22Rv1 (cell line): Measurements from ENCODE around the gene IFT74.
"Not testable (repeated sequence)": the region's sequence is repeated elsewhere in the genome, so short reads cannot be mapped to it uniquely, and the experiment has no call there.

Experiments
- H3K27ac ChIP-seq: fragments of 450-650 bp; 2 replicates; pipeline ENCODE4 v1.5.1; 2017
- CTCF ChIP-seq: fragments of 450-650 bp; IDR thresholded peaks from 2 replicates; pipeline ENCODE4 v1.5.1; 2017; ENCODE audit warnings: mild to moderate bottlenecking
- ZFX ChIP-seq: fragments of 450-650 bp; IDR thresholded peaks from 2 replicates; pipeline ENCODE4 v1.6.1; 2017; ENCODE audit warnings: antibody characterized with exemption, borderline replicate concordance

IFT74 gene

GRCh38 chr9:27078685-27079084 lies 122.5 kb downstream of the IFT74 start:
- TF ChIP-seq ZFX (no peak), CTCF (no peak)
- peak overlapping the region; percentile 53 for H3K27ac ChIP-seq

- H3K27ac ChIP-seq = no peak overlapping the region
- no peak for TF ChIP-seq CTCF
- no peak for TF ChIP-seq ZFX
Measured at GRCh38 chr9:27085456-27085855, 129.2 kb downstream of the IFT74 start.

- H3K27ac ChIP-seq = no peak overlapping the region
- TF ChIP-seq ZFX = no peak
- no peak for TF ChIP-seq CTCF
Measured at GRCh38 chr9:27086818-27087680, 130.8 kb downstream of the IFT74 start.

GRCh38 chr9:27088981-27089380 lies 132.8 kb downstream of the IFT74 start:
- TF ChIP-seq ZFX (no peak), CTCF (no peak)
- H3K27ac ChIP-seq = no peak overlapping the region

- H3K27ac ChIP-seq = no peak overlapping the region
- TF ChIP-seq CTCF (no peak), ZFX (no peak)
Measured at GRCh38 chr9:27089706-27090105, 133.5 kb downstream of the IFT74 start.

GRCh38 chr9:27090231-27090630 lies 134.0 kb downstream of the IFT74 start:
- TF ChIP-seq ZFX (no peak), CTCF (no peak)
- H3K27ac ChIP-seq = no peak overlapping the region

- TF ChIP-seq ZFX (no peak), CTCF (no peak)
- H3K27ac ChIP-seq = no peak overlapping the region
Measured at GRCh38 chr9:27090711-27091110, 134.5 kb downstream of the IFT74 start.

- H3K27ac ChIP-seq = not testable (repeated sequence)
Measured at GRCh38 chr9:27092496-27092895, 136.3 kb downstream of the IFT74 start.

GRCh38 chr9:27093384-27094067 lies 137.3 kb downstream of the IFT74 start:
- H3K27ac ChIP-seq = not testable (repeated sequence)
